ENCODE results near the gene SLC36A1. TPM values are rescaled to one million over a fixed set of nuclear protein-coding genes. Genes with fewer than 3 reads are reported as not detected.

Gene SLC36A1
- total and polyA plus RNA-seq, 9 donors = 1.9 to 9.7 (median 5.4) TPM

- H3K4me3 ChIP-seq = no peak overlapping the region
- H3K27ac ChIP-seq = no peak overlapping the region
- DNase-seq = no peak
- no peaks in the 10 kb centered on the region for H3K9me3 ChIP-seq
- intact Hi-C loops (cut with DNase I) = no loop called here
- no peaks in the 10 kb centered on the region for H3K36me3 ChIP-seq
- H3K27me3 ChIP-seq = no peaks in the 10 kb centered on the region
- WGBS, 3 donors = 68 to 74% (median 68%) methylated on average over 7 of the region's 7 CpGs
- H3K4me1 ChIP-seq (ENCODE audit: insufficient read depth) = no peaks in the 10 kb centered on the region
- TF ChIP-seq CTCF (IDR thresholded peaks at IDR 0.05) (no peak), EP300 (IDR thresholded peaks at IDR 0.05) (no peak), POLR2A (IDR thresholded peaks at IDR 0.05) (no peak)
Measured at GRCh38 chr5:151520294-151520693, 72.9 kb downstream of the SLC36A1 start.

GRCh38 chr5:151522226-151522625, 74.8 kb downstream of the SLC36A1 start:
- no peaks in the 10 kb centered on the region for H3K27me3 ChIP-seq
- H3K9me3 ChIP-seq = no peaks in the 10 kb centered on the region
- H3K4me3 ChIP-seq = no peak overlapping the region
- no peak overlapping the region for H3K27ac ChIP-seq
- no peak for DNase-seq
- no peaks in the 10 kb centered on the region for H3K4me1 ChIP-seq (ENCODE audit: insufficient read depth)
- 73 to 81% (median 74%) methylated on average over 5 of the region's 5 CpGs for WGBS, 3 donors
- intact Hi-C loops (cut with DNase I) = no loop called here
- TF ChIP-seq CTCF (IDR thresholded peaks at IDR 0.05) = no peak
- TF ChIP-seq EP300 (IDR thresholded peaks at IDR 0.05) = no peak
- TF ChIP-seq POLR2A (IDR thresholded peaks at IDR 0.05) = no peak
- no peaks in the 10 kb centered on the region for H3K36me3 ChIP-seq

GRCh38 chr5:151523335-151523734, 75.9 kb downstream of the SLC36A1 start:
- intact Hi-C loops (cut with DNase I) = no loop called here
- Histone ChIP-seq H3K4me1 (ENCODE audit: insufficient read depth) (no peaks in the 10 kb centered on the region), H3K27ac (no peak overlapping the region), H3K4me3 (no peak overlapping the region), H3K36me3 (no peaks in the 10 kb centered on the region), H3K27me3 (no peaks in the 10 kb centered on the region), H3K9me3 (no peaks in the 10 kb centered on the region)
- 66 to 85% (median 84%) methylated on average over 2 of the region's 2 CpGs for WGBS, 3 donors
- TF ChIP-seq EP300 (IDR thresholded peaks at IDR 0.05) (no peak), CTCF (IDR thresholded peaks at IDR 0.05) (no peak), POLR2A (IDR thresholded peaks at IDR 0.05) (no peak)
- DNase-seq = no peak

GRCh38 chr5:151528153-151528552, 80.8 kb downstream of the SLC36A1 start:
- no peaks in the 10 kb centered on the region for H3K9me3 ChIP-seq
- no peak for DNase-seq
- H3K27me3 ChIP-seq = no peaks in the 10 kb centered on the region
- H3K27ac ChIP-seq = no peak overlapping the region
- 72 to 81% (median 76%) methylated on average over 2 of the region's 2 CpGs for WGBS, 3 donors
- intact Hi-C loops (cut with DNase I) = no loop called here
- H3K4me3 ChIP-seq = no peak overlapping the region
- TF ChIP-seq POLR2A (IDR thresholded peaks at IDR 0.05) (no peak), EP300 (IDR thresholded peaks at IDR 0.05) (no peak), CTCF (IDR thresholded peaks at IDR 0.05) (no peak)
- no peaks in the 10 kb centered on the region for H3K4me1 ChIP-seq (ENCODE audit: insufficient read depth)
- no peaks in the 10 kb centered on the region for H3K36me3 ChIP-seq

GRCh38 chr5:151528996-151529395, 81.6 kb downstream of the SLC36A1 start:
- Histone ChIP-seq H3K4me1 (ENCODE audit: insufficient read depth) (no peaks in the 10 kb centered on the region), H3K9me3 (no peaks in the 10 kb centered on the region), H3K27ac (no peak overlapping the region), H3K4me3 (no peak overlapping the region), H3K36me3 (no peaks in the 10 kb centered on the region), H3K27me3 (no peaks in the 10 kb centered on the region)
- 90 to 97% (median 93%) methylated on average over 7 of the region's 7 CpGs for WGBS, 3 donors
- no peak for DNase-seq
- TF ChIP-seq CTCF (IDR thresholded peaks at IDR 0.05) = no peak
- no peak for TF ChIP-seq EP300 (IDR thresholded peaks at IDR 0.05)
- TF ChIP-seq POLR2A (IDR thresholded peaks at IDR 0.05) = no peak
- intact Hi-C loops (cut with DNase I) = no loop called here

All from ovary (tissue), 9 donors.